DND-41 (cell line): ENCODE measurements around the gene MIPOL1.

Source experiments
- ATAC-seq: fragments of 200-7000 bp; cut with Tn5 transposase; 3 replicates; pipeline ENCODE4 v1.9.1; 2021; ENCODE audit warnings: low read depth; ENCODE audit not compliant: insufficient read depth
- DNase-seq: peaks from one replicate; pipeline ENCODE4 v3.0.0-alpha.2; 2020
- H2AFZ ChIP-seq: 2 replicates; pipeline ENCODE4 v1.6.0; 2012; ENCODE audit warnings: low read depth, low read length
- H3K27ac ChIP-seq: 2 replicates; pipeline ENCODE4 v1.5.1; 2012; ENCODE audit warnings: low read length, inconsistent platforms
- H3K27me3 ChIP-seq: fragments of 200-600 bp; sonication (generic); 2 replicates; pipeline ENCODE4 v1.6.0; 2012; ENCODE audit warnings: low read length, mild to moderate bottlenecking, inconsistent platforms; ENCODE audit not compliant: insufficient read depth, poor library complexity
- H3K36me3 ChIP-seq: 2 replicates; pipeline ENCODE4 v1.5.1; 2012; ENCODE audit warnings: low read length, inconsistent platforms; ENCODE audit not compliant: insufficient read depth
- H3K4me1 ChIP-seq: 2 replicates; pipeline ENCODE4 v1.5.1; 2012; ENCODE audit warnings: mild to moderate bottlenecking, low read length; ENCODE audit not compliant: insufficient read depth
- H3K4me2 ChIP-seq: 2 replicates; pipeline ENCODE4 v1.6.0; 2012; ENCODE audit warnings: mild to moderate bottlenecking, moderate library complexity, low read length, inconsistent platforms; ENCODE audit not compliant: insufficient read depth
- H3K4me3 ChIP-seq, 2 experiments: fragments of 200-600 bp in 1 of 2; shearing (Covaris generic) in 1 of 2; 2 replicates each; pipeline ENCODE4 v1.5.1; 2012 to 2016; ENCODE audit warnings: inconsistent platforms in 2 of 2, low read length in 2 of 2, mild to moderate bottlenecking in 2 of 2, low read depth in 1 of 2, moderate library complexity in 1 of 2
- H3K79me2 ChIP-seq: 2 replicates; pipeline ENCODE4 v1.6.0; 2012; ENCODE audit warnings: low read length, inconsistent platforms; ENCODE audit not compliant: insufficient read depth
- H3K9ac ChIP-seq: 2 replicates; pipeline ENCODE4 v1.6.0; 2012; ENCODE audit warnings: low read depth, mild to moderate bottlenecking, inconsistent platforms, low read length, moderate library complexity
- H3K9me3 ChIP-seq: 2 replicates; pipeline ENCODE4 v1.5.1; 2012; ENCODE audit warnings: low read length, moderate library complexity, mild to moderate bottlenecking, inconsistent platforms; ENCODE audit not compliant: insufficient read depth, severe bottlenecking
- H4K20me1 ChIP-seq: 2 replicates; pipeline ENCODE4 v1.6.0; 2012; ENCODE audit warnings: low read length; ENCODE audit not compliant: insufficient read depth
- CTCF ChIP-seq: IDR thresholded peaks from 2 replicates; pipeline ENCODE4 v1.5.1; 2012; ENCODE audit warnings: borderline replicate concordance, low read length, moderate library complexity, mild to moderate bottlenecking; ENCODE audit not compliant: poor library complexity, severe bottlenecking; ENCODE audit errors: extremely low read depth
- EZH2 ChIP-seq: IDR thresholded peaks from 3 replicates; pipeline ENCODE4 v1.6.1; 2012; ENCODE audit warnings: borderline replicate concordance, low read depth, mild to moderate bottlenecking, moderate library complexity, low read length, inconsistent platforms; ENCODE audit not compliant: severe bottlenecking

Gene MIPOL1

GRCh38 chr14:37515771-37516170 lies 318.0 kb downstream of the MIPOL1 start:
- Histone ChIP-seq H3K4me2 (no peak overlapping the region), H3K27ac (no peak overlapping the region), H3K9ac (no peak overlapping the region), H3K4me1 (no peaks in the 10 kb centered on the region), H2AFZ (no peak overlapping the region), H4K20me1 (no peaks in the 10 kb centered on the region), H3K4me3 (no peak overlapping the region), H3K79me2 (no peaks in the 10 kb centered on the region), H3K36me3 (no peaks in the 10 kb centered on the region), H3K27me3 (no peaks in the 10 kb centered on the region), H3K9me3 (no peaks in the 10 kb centered on the region)
- ATAC-seq (no peak), DNase-seq (no peak)
- no peak for TF ChIP-seq EZH2
- TF ChIP-seq CTCF = no peak

GRCh38 chr14:37526994-37527393 lies 329.3 kb downstream of the MIPOL1 start:
- Histone ChIP-seq H3K4me3 (no peak overlapping the region), H2AFZ (no peak overlapping the region), H3K4me1 (no peaks in the 10 kb centered on the region), H3K79me2 (no peaks in the 10 kb centered on the region), H4K20me1 (no peaks in the 10 kb centered on the region), H3K27me3 (peaks cover 2% of the 10 kb centered on the region), H3K9me3 (no peaks in the 10 kb centered on the region), H3K9ac (no peak overlapping the region), H3K4me2 (no peak overlapping the region), H3K36me3 (no peaks in the 10 kb centered on the region), H3K27ac (no peak overlapping the region)
- DNase-seq = no peak
- no peak for ATAC-seq
- TF ChIP-seq EZH2 = no peak
- no peak for TF ChIP-seq CTCF

- no peaks in the 10 kb centered on the region for H4K20me1 ChIP-seq
- no peak overlapping the region for H3K9ac ChIP-seq
- H3K36me3 ChIP-seq = no peaks in the 10 kb centered on the region
- ATAC-seq (no peak), DNase-seq (no peak)
- H3K4me1 ChIP-seq = no peaks in the 10 kb centered on the region
- TF ChIP-seq EZH2 (no peak), CTCF (no peak)
- no peaks in the 10 kb centered on the region for H3K79me2 ChIP-seq
- H3K27ac ChIP-seq = no peak overlapping the region
- no peaks in the 10 kb centered on the region for H3K9me3 ChIP-seq
- H2AFZ ChIP-seq = no peak overlapping the region
- H3K27me3 ChIP-seq = no peaks in the 10 kb centered on the region
- H3K4me3 ChIP-seq = no peak overlapping the region
- H3K4me2 ChIP-seq = no peak overlapping the region
These were observed 342.3 kb downstream of the MIPOL1 start for GRCh38 chr14:37539992-37540391.

- no peak overlapping the region for H3K4me2 ChIP-seq
- no peak overlapping the region for H3K9ac ChIP-seq
- no peaks in the 10 kb centered on the region for H3K36me3 ChIP-seq
- H3K4me3 ChIP-seq = no peak overlapping the region
- no peaks in the 10 kb centered on the region for H3K27me3 ChIP-seq
- no peaks in the 10 kb centered on the region for H3K79me2 ChIP-seq
- H3K9me3 ChIP-seq = no peaks in the 10 kb centered on the region
- ATAC-seq = no peak
- no peak for DNase-seq
- TF ChIP-seq EZH2 = no peak
- no peaks in the 10 kb centered on the region for H4K20me1 ChIP-seq
- no peak overlapping the region for H3K27ac ChIP-seq
- H3K4me1 ChIP-seq = no peaks in the 10 kb centered on the region
- no peak overlapping the region for H2AFZ ChIP-seq
These were observed 346.7 kb downstream of the MIPOL1 start for GRCh38 chr14:37544407-37544806.
